ENCODE measurements around the gene ZNF740.

GRCh38 chr12:53214221-53214620 lies 33.7 kb downstream of the ZNF740 start:
- TF ChIP-seq CTCF (IDR thresholded peaks at IDR 0.05; ENCODE audit: low read length) (no peak), EZH2 (IDR thresholded peaks at IDR 0.05; ENCODE audit: borderline replicate concordance, low read length) (no peak)
